B cell (primary cell): ENCODE data around the gene NOC4L. TPM values are rescaled to one million over a fixed set of nuclear protein-coding genes. Genes with fewer than 3 reads are reported as not detected.

Experiments used
- ATAC-seq: fragments of 200-7000 bp; cut with Tn5 transposase; one replicate; pipeline ENCODE4 v1.10.0; 2021; ENCODE audit warnings: low read depth, mild to moderate bottlenecking, moderate number of reproducible peaks, moderate library complexity
- CTCF ChIA-PET: fragments of 350-600 bp; sonication (Branson Sonifier 250); formaldehyde crosslinking; loops from one replicate; lab custom pipeline; 2021; ENCODE audit warnings: antibody characterized with exemption, inconsistent platforms; lab: Charles Lee
- POLR2A ChIA-PET: fragments of 350-600 bp; sonication (Branson Sonifier 250); formaldehyde crosslinking; loops from one replicate; lab custom pipeline; 2021; ENCODE audit warnings: antibody characterized with exemption; lab: Charles Lee
- DNase-seq: peaks from one replicate; pipeline ENCODE4 v3.0.0; 2013
- H2AFZ ChIP-seq: 2 replicates; pipeline ENCODE4 v1.6.1; 2012; ENCODE audit warnings: mild to moderate bottlenecking, low read depth, low read length; ENCODE audit not compliant: insufficient read depth, poor library complexity, severe bottlenecking
- H3K27ac ChIP-seq, 2 donors: 1 replicate in 1 of 2; 2 replicates in 1 of 2; pipeline ENCODE4 v1.5.1; 2012 to 2013; ENCODE audit warnings: low read length in 2 of 2, mild to moderate bottlenecking in 2 of 2, moderate library complexity in 1 of 2
- H3K27me3 ChIP-seq, 4 experiments: fragments of 200-600 bp in 1 of 4; sonication (generic) in 1 of 4; replicated peaks in 1 of 4; 1 replicate in 2 of 4; 2 replicates in 2 of 4; pipeline versions ENCODE4 v1.6.1 to v1.7.0; 2013 to 2016; ENCODE audit warnings: low read length in 3 of 4, mild to moderate bottlenecking in 2 of 4, mixed read lengths in 1 of 4, moderate library complexity in 1 of 4; ENCODE audit not compliant: insufficient read depth in 4 of 4, control insufficient read depth in 3 of 4; ENCODE audit errors: control extremely low read depth in 1 of 4
- H3K36me3 ChIP-seq, 2 experiments: replicated peaks in 1 of 2; 1 replicate in 1 of 2; 2 replicates in 1 of 2; pipeline versions ENCODE4 v1.6.1 to v1.7.1; 2013; ENCODE audit warnings: low read length in 1 of 2; ENCODE audit not compliant: insufficient read depth in 2 of 2, control insufficient read depth in 1 of 2; ENCODE audit errors: control extremely low read depth in 1 of 2, extremely low read depth in 1 of 2
- H3K4me1 ChIP-seq, 2 donors: fragments of 200-600 bp in 1 of 2; sonication (generic) in 1 of 2; 1 replicate in 1 of 2; 2 replicates in 1 of 2; pipeline versions ENCODE4 v1.5.1 to v1.6.1; 2013 to 2017; ENCODE audit warnings: low read length in 2 of 2; ENCODE audit not compliant: control insufficient read depth in 2 of 2, insufficient read depth in 2 of 2
- H3K4me2 ChIP-seq: replicated peaks from 2 replicates; pipeline ENCODE3; 2012; ENCODE audit warnings: mild to moderate bottlenecking, low read depth, low read length; ENCODE audit not compliant: poor library complexity, severe bottlenecking
- H3K4me3 ChIP-seq, 5 experiments: fragments of 200-600 bp in 1 of 5; sonication (generic) in 1 of 5; 1 replicate in 3 of 5; 2 replicates in 2 of 5; pipeline versions ENCODE4 v1.5.1 to v1.7.0; 2011 to 2016; ENCODE audit warnings: low read length in 4 of 5, mild to moderate bottlenecking in 4 of 5, low read depth in 2 of 5, control low read depth in 1 of 5, moderate library complexity in 1 of 5; ENCODE audit not compliant: insufficient read depth in 1 of 5; ENCODE audit errors: control extremely low read depth in 1 of 5, extremely low read depth in 1 of 5
- H3K79me2 ChIP-seq: fragments of 200-600 bp; sonication (generic); one replicate; pipeline ENCODE4 v1.6.0; 2016; ENCODE audit warnings: low read length; ENCODE audit not compliant: control insufficient read depth, insufficient read depth
- H3K9ac ChIP-seq: fragments of 200-600 bp; sonication (generic); 2 replicates; pipeline ENCODE4 v1.6.1; 2017; ENCODE audit warnings: mild to moderate bottlenecking, low read length, moderate library complexity
- H3K9me3 ChIP-seq, 3 donors: one replicate each; pipeline versions ENCODE4 v1.6.1 to v1.7.1; 2013; ENCODE audit warnings: low read length in 2 of 3; ENCODE audit not compliant: control insufficient read depth in 2 of 3, insufficient read depth in 1 of 3; ENCODE audit errors: control extremely low read depth in 1 of 3
- H4K20me1 ChIP-seq: 2 replicates; pipeline ENCODE4 v1.6.0; 2012; ENCODE audit warnings: mild to moderate bottlenecking, low read length; ENCODE audit not compliant: insufficient read depth, control insufficient read depth, poor library complexity, severe bottlenecking
- H3K27ac Mint-ChIP-seq: one replicate; pipeline ENCODE4 v1.8.0; 2021; ENCODE audit warnings: mixed read lengths
- H3K27me3 Mint-ChIP-seq: one replicate; pipeline ENCODE4 v1.8.0; 2021; ENCODE audit warnings: mixed read lengths
- H3K4me1 Mint-ChIP-seq: one replicate; pipeline ENCODE4 v1.8.0; 2021; ENCODE audit warnings: mixed read lengths
- H3K4me3 Mint-ChIP-seq: one replicate; pipeline ENCODE4 v1.8.0; 2021; ENCODE audit warnings: mixed read lengths
- H3K9me3 Mint-ChIP-seq: one replicate; pipeline ENCODE4 v1.8.0; 2022; ENCODE audit warnings: mixed read lengths; ENCODE audit not compliant: insufficient read depth
- CTCF ChIP-seq: fragments of 200-600 bp; IDR thresholded peaks from one replicate; pipeline ENCODE4 v1.8.0; 2022; ENCODE audit warnings: antibody characterized with exemption, mild to moderate bottlenecking
- EZH2 ChIP-seq: IDR thresholded peaks from 2 replicates; pipeline ENCODE4 v1.6.1; 2012; ENCODE audit warnings: borderline replicate concordance, low read depth, mild to moderate bottlenecking, moderate library complexity, low read length; ENCODE audit not compliant: insufficient read depth, poor library complexity, severe bottlenecking
- WGBS: methylation state at CpG from one replicate; pipeline ENCODE4 v1.1.5; 2013; ENCODE audit warnings: missing lambda C conversion rate; ENCODE audit not compliant: insufficient coverage; 5-methylcytosine and 5-hydroxymethylcytosine counted together
- intact Hi-C: fragments of 100-400 bp; cut with micrococcal nuclease; formaldehyde crosslinking; loops from one replicate; pipeline ENCODE4 v1.10.0; 2022
- polyA plus RNA-seq: library from polyadenylated mRNA; depleted of rRNA; stranded (reverse); fragments of >200 nt; gene quantifications from 2 replicates; pipeline ENCODE4 v1.2.3, GENCODE V29; 2012
- total RNA-seq, 2 donors: library from RNA; stranded (reverse); fragments of 120-200 nt in 1 of 2; gene quantifications; 1 replicate in 1 of 2; 2 replicates in 1 of 2; pipeline versions ENCODE4 v1.2.3 to v1.2.4, GENCODE V29; 2013 to 2022

Gene NOC4L
- total and polyA plus RNA-seq, 2 donors (not counting 1 experiment from before 2014, with no cell fraction given) = 13.1 to 21.9 TPM

GRCh38 chr12:132155771-132156572 lies 11.7 kb downstream of the NOC4L start:
- TF ChIP-seq EZH2 (no peak), CTCF (no peak)
- no peaks in the 10 kb centered on the region for H3K27me3 Mint-ChIP-seq
- peaks cover 10% of the 10 kb centered on the region for H4K20me1 ChIP-seq
- peaks cover 0 to 1% (median 0%) of the 10 kb centered on the region in 3 donors for H3K9me3 ChIP-seq
- ATAC-seq (no peak), DNase-seq (no peak)
- H3K4me3 Mint-ChIP-seq = no peak overlapping the region
- intact Hi-C loops = loop anchor here (2.0 kb wide), 1 partner anchor 259 kb away; no protein-coding TSS in a partner anchor
- no peak overlapping the region for H3K4me2 ChIP-seq
- no peak overlapping the region for H3K4me3 ChIP-seq
- no peaks in the 10 kb centered on the region for H3K27me3 ChIP-seq
- H3K36me3 ChIP-seq = peaks cover 7 to 38% of the 10 kb centered on the region in 2 experiments
- H3K27ac Mint-ChIP-seq = no peak overlapping the region
- H3K9me3 Mint-ChIP-seq = no peaks in the 10 kb centered on the region
- H3K79me2 ChIP-seq = peaks cover 17% of the 10 kb centered on the region
- CTCF ChIA-PET = interaction anchor here (1.4 kb wide), 1 partner anchor 483 kb away, joined by 4 read pairs; no protein-coding TSS in a partner anchor
- POLR2A ChIA-PET = no interaction called here
- no peak overlapping the region for H3K27ac ChIP-seq
- no peak overlapping the region for H2AFZ ChIP-seq
- peaks cover 9% of the 10 kb centered on the region for H3K4me1 Mint-ChIP-seq
- H3K4me1 ChIP-seq = peaks cover 3 to 11% of the 10 kb centered on the region in 2 donors
- no peak overlapping the region for H3K9ac ChIP-seq
- 96% methylated on average over 8 of the region's 10 CpGs for WGBS
